HG03025 (cell line): ENCODE results near the gene TMEM132E.

Experiments used
- ATAC-seq: cut with Tn5 transposase; IDR thresholded peaks from one replicate; pipeline ENCODE4 v1.9.1; 2021; ENCODE audit warnings: mild to moderate bottlenecking, moderate library complexity; ENCODE audit not compliant: unreplicated experiment, low FRiP score

Gene TMEM132E

GRCh38 chr17:34567691-34568465 is 11.5 kb upstream of the TMEM132E start:
- ATAC-seq: no peak

DNA sequence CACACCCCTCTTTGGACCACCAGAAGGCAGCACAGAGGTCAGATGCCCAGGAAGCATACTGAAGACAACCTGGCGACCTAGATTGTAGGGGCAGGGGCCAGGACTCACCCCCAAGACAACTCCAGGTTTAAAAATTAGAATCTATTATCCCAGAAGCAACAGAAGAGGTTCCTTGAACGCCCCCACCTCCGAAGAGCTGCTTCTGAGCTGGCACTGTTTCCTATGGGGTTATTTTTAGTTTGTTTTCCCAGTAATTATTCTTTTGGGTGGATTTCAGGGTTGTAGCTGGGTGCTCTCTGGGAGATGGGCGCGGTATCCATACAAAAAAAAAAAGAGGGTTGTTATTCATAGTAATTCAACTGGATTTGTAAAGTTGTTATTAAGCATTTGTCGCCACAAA is 10.4 kb upstream of the TMEM132E start:
- ATAC-seq: no peak

DNA sequence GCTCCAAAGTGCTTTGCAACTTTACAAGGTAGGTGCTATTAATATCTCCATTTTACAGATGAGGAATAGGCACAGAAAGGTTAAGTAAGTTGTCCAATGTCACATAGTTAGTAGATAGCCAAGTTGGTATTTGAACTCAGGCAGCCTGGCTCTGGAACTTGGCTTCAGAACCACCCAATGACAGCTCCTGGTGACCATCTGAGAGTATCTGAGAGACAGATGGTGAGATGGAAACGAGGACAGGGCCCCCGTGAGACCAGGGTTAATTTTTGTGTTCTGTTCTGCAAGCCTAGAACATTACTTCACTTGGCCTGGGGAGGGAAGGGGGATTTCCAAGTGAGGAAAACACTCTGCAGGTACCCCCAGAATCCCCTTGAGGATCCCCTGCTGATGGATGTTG is 9.8 kb upstream of the TMEM132E start:
- no peak for ATAC-seq

- ATAC-seq: no peak
Observed at GRCh38 chr17:34570506-34570905, 8.9 kb upstream of the TMEM132E start.

DNA sequence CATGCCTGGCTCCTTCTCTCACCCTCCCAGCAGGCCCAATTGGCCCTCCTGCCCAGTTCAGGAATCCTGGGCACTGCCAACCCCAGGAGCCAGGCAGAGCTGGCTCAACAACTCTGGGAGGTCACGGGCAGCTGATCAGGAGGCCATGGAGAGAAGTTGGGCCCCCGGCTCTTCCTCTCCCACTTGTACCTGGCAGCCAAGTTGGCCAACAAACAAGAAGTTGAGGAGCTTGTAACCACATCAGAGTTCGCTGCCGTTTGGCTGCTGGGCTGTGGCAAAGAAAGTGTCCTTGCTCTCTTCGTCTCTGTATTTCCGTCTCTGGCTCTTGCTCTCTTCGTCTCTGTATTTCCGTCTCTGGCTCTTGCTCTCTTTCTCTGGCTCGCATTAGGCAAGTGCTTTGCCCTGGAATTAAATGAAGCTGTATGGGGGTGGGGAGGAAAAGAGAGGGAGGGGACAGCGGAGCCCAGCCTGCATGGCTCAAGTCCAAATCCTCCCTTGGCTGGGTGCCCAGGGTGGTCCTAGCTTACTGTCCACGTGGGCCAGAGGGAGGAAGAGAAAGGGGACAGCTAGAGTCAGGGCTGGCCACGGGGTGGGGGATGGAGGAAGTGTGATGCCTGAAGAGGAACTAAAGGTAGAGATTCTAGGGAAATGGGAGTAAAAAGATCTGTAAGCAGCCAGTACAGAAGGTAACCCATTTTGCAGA is 7.8 kb upstream of the TMEM132E start:
- no peak for ATAC-seq

- ATAC-seq: no peak
Observed at GRCh38 chr17:34572483-34572882, 6.9 kb upstream of the TMEM132E start.

DNA sequence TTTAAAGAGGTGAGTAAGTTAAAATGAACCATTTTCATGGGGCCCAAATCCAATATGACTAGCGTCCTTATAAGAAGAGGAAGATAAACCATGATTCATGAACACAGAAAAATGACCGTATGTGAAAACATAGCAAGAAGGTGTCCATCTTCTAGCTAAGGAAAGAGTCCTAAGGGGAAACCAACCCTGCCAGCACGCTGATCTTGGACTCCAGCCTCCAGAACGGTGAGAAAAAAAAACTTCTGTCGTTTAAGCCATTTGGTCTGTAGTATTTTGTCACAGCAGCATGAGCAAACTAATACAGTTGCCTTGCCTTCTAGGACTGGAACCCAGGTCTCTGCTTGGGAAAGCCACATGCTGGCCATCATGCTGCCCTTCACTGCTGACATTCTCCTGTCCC is 4.2 kb upstream of the TMEM132E start:
- ATAC-seq: no peak

- no peak for ATAC-seq
Observed at GRCh38 chr17:34578016-34578415, 1.4 kb upstream of the TMEM132E start.

DNA sequence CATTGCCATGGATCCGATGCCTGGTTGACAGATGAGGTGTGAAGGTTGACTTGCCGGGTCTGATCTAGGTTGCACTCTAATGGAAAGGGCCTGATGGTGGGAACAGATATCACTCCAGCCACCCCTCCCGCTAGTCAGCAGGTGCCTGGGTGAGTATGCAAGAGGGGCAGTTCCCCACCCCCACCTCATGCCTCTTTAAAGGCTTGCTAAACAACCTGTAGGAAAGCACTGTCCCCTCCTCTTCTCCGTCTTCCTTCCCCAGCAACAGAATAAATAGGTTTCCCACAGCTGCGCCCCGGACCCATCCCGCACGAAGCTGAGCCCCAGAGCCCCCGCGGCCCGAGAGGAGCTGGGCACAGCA is 746 bp upstream of the TMEM132E start:
- no peak for ATAC-seq

GRCh38 chr17:34579979-34580684 is 750 bp downstream of the TMEM132E start:
- no peak for ATAC-seq

DNA sequence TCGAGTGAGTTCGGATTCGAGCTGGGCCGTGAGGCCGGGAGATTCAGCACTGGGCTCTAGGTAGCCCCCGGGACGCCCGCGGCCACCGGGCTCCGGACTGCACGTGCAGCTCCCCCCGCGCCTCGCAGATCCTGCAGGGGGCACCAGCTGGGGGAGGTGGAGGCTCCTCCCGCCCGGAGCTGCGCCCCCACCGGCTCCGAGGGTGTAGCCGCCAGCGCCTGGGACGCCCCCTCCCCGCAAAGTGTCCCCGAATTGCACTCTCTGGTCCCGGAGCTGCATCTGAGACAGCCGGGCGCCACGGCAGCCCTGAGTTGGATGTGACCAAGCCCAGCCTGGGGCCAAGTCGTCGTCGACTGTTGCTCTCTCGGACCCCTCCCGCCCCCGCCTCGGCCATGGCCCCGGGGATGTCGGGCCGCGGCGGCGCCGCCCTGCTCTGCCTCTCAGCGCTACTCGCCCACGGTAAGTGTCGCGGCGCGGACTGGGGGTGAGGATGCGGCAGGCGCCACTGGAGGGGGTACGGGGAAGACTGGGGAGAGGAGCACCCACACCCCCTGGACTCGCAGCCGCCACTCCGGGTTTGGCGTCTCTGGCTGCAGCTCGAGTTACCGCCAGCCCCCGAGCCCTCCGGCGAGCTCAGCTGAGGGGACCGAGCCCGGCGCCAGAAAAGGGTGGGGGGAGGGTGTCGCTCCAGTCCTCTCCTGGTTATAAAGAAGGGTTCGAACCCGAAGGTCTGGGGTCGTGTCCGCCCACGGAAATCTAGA is 1.5 kb downstream of the TMEM132E start:
- ATAC-seq: no peak

GRCh38 chr17:34581446-34582184 is 2.2 kb downstream of the TMEM132E start:
- ATAC-seq: no peak

GRCh38 chr17:34582185-34582900 is 3.0 kb downstream of the TMEM132E start:
- ATAC-seq: no peak

DNA sequence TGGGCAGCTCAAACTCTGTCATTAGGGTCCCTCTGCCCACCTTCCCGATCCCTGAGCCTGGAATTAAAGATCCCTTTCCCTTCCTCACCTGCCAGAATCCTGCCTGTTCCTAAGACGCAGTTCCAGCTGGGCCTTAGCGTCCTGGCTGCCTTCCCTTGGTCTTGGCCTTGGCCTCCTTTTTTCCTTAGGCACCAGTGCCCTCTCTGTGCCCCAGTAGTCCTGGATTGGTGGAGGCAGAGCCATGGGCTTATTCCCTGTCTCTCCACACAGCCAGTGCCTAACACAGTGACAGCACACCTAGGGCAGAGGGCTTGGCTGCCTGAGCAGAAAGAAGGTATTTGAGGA is 3.5 kb downstream of the TMEM132E start:
- no peak for ATAC-seq

- no peak for ATAC-seq
Observed at GRCh38 chr17:34584805-34585416, 5.5 kb downstream of the TMEM132E start.

GRCh38 chr17:34586346-34586846 is 7.0 kb downstream of the TMEM132E start:
- ATAC-seq: no peak

GRCh38 chr17:34588266-34588665 is 8.9 kb downstream of the TMEM132E start:
- no peak for ATAC-seq

GRCh38 chr17:34589120-34589965 is 10.0 kb downstream of the TMEM132E start:
- ATAC-seq: no peak
